ENCODE data around the gene SLC22A5.

Gene SLC22A5

DNA sequence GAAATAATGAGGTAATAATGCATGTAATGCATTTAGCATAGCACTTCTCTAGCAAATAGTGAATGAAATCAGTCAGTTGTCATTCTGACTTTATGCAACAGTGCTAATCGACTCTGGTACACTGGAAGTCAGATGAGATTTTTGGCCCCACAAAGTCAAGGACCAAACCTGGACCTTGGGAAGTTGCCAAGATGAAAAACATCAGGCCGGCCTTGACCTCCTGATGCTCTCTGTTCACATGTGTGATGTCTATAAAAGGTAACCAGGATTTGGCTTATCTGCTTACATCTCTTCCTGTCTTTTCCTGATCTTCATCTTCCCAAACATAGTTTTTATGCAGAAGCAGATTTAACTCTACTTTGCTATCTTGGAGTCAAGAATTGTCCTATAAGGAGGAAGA lies 39.5 kb downstream of the SLC22A5 start:
- in situ Hi-C loops (cut with MboI; ENCODE audit: low sequenced_read_pairs) = no loop called here

DNA sequence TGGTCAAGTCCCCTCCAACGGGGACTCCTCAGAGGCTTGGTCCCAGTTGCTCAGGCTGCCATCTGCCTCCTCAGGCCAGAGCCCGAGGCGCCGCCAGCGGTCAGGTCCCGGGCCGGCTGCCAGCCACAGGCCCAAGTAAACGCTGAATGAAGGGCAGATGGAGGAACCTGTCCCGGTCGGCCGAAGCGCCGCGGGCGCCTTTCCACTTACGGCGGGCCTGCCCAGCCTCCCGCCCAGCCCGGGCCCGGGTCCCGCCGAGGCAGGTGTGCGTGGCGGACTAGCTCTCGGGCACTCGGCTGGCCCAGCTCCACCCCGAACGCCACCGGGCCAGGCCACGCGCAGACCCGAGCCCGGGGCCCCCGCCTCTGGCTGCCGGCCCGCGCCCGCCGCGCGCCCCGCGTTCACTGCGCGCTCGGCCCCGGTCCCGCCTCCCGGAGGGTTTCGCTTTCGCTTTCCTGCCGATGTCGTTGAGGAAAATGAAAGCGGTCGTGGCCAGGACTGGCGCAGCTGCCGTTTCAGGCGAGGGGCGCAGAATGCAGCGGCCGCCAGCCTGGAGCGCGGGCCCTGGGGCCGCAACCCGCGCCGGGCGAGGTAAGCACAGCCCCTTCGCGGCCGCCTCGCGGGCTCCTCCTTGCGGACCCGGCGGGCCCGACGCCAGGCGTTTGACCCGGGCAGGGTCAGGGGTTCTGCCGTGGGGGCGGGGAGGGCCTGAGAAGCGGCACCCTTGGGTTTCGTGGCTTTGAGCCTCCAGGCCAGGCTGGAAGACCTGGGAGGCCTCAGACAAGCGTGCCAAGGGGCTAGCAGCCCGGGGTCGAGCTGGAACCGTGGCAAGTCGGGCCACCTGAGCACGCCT lies 41.2 kb downstream of the SLC22A5 start:
- in situ Hi-C loops (cut with MboI; ENCODE audit: low sequenced_read_pairs) = loop anchor here (10.0 kb wide), 1 partner anchor 64 kb away; no protein-coding TSS in a partner anchor

DNA sequence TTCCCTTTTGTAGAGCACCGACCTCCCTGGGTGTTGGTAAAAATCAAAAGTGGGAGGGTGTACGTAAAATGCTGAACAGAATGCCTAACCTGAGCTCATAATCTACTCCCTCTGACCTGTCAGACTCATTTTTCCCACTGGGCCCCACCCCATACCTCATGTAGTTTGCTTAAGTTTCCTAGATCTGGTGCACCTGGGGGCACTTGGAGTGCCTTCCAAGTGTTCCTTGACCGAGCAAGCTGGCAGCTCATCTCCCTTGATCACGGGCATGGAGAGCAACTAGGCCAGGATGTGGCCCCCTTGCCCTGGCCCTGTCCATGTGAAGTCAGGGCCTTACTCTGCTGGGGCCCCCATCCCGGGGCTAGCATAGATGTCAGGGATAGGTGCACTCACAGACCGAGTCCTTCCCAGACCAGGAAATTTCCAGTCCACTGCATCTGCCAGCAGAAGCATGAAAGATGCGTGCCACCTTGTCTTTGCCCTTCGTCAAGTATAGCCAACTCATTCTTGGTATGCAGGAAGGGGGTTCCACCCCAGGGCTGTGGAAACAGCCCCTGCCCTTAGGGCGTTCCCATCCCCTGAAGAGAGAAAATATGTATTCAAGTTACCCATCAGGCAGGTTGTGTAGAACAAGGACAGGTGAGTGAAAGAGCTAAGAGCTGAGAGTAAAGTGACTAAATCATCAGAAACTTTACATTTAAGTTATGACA lies 41.9 kb downstream of the SLC22A5 start:
- in situ Hi-C loops (cut with MboI; ENCODE audit: low sequenced_read_pairs) = loop anchor here (10.0 kb wide), 1 partner anchor 63 kb away; no protein-coding TSS in a partner anchor

DNA sequence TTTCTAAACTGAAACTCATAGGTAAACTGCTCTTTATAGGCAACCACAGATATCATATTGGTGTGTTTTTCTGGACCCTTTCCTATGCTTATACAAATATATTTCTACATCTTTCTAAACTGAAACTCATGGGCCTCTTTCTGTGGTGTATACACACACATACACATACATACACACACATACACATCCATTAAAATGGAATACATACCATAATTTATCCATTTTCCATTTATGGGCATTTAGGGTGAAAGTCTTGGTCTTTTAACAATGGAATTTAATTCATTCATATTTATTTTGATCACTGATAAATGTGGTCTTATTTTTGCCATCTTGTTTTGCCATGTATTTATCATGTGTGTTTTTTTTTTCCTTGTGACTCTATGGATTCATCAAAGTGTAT lies 44.1 kb downstream of the SLC22A5 start:
- in situ Hi-C loops (cut with MboI; ENCODE audit: low sequenced_read_pairs) = loop anchor here (10.0 kb wide), 1 partner anchor 61 kb away; no protein-coding TSS in a partner anchor

DNA sequence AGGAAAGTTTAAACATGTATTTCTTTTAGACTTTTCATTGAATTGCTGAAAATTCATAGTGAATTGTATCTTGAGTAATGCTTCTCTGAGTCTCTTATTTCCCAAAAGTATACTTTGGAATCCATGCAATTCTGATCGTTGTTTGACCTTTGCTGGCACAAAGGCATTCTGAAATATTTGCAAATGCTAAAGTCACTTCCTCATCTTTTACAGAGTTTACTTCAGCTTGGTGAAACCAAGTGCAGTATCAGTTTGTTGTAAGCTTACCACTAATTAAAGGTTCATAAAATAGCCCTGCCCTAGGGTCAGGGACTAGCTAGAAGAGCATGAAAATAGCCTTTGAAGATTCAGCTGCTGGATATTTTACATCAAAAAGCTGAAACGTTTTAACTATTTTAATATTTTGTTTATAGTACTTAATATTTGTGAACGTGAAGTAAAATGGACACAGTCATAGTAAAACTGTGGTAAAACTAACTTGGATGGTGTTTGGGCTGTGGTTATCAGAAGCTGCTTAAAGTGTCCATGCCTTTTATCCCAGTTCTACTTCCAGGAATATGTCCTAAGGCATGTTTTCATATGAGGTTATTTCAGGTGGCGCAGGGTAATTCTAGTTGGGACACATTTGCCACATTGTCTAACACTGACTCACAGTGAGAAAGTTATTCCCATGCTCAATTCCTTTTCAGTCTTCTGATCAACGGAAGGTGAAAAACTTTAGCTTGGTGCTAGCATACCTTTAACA lies 45.3 kb downstream of the SLC22A5 start:
- in situ Hi-C loops (cut with MboI; ENCODE audit: low sequenced_read_pairs) = loop anchor here (10.0 kb wide), 1 partner anchor 60 kb away; no protein-coding TSS in a partner anchor

DNA sequence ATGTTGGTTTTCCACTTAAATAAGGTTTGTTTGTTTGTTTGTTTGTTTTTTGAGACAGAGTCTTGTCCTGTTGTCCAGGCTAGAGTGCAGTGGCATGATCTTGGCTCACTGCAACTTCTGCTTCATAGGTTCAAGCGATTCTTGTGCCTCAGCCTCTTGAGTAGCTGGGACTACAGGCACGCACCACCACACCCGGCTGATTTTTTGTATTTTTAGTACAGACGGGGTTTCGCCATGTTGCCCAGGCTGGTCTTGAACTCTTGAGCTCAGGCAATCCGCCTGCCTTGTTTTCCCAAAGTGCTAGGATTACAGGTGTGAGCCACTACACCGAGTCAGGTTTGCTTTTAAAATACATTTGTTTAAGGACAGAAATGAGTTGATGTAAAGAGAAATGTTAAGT lies 46.0 kb downstream of the SLC22A5 start:
- in situ Hi-C loops (cut with MboI; ENCODE audit: low sequenced_read_pairs) = loop anchor here (10.0 kb wide), 1 partner anchor 59 kb away; no protein-coding TSS in a partner anchor

DNA sequence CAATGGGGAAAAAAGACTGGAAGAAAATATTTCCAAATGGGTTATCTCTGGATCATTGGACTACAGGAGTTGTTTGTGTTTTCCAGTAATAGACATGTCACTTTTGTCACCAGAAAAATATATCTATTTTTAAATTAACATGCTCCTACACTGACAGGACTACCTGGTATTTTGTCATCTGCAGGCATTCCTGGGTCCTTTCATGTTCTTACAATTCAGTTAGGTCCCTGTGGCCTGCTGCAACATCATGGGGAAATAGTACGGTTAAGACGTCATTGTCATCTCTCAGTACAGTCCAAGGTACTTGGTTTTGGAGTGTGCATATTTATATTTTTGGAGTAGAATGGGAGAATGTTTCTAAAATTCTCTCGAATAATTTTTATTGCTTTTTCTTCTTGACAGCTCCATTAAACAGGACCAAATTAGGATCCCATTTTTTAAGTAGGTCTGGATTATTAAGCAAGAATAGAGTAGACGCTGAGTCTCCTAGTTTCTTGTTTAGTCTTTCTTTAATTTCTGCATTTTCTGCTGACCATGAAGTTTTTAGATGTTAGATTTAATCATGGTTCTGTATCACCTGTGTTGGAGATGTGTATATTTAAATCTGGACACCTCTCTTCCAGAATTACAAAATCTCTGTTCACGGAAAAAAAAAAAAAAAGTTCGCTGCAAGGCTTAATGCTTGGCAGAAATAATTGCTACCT lies 46.9 kb downstream of the SLC22A5 start:
- in situ Hi-C loops (cut with MboI; ENCODE audit: low sequenced_read_pairs) = loop anchor here (10.0 kb wide), 1 partner anchor 58 kb away; no protein-coding TSS in a partner anchor

DNA sequence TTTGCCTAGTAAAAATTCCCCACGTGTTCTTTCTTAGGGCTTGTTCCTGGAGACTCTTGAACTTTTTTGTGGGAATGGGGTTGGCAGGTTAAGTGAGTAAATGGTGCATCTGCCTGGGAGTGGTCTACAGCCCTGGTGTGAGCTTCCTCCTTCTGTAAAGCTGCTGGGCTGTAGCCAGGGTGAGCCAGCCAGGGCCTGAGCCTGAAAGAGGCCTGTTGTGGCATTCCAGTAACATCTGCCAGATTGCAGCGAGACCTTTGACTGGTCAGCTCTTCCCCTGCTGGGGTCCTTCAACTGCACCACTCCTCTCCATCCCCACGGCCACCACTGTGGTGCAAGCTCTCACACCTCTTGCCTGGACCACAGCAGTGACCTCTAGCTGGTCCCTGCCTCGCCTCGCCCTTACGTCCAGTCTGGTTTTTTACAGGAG lies 47.5 kb downstream of the SLC22A5 start:
- in situ Hi-C loops (cut with MboI; ENCODE audit: low sequenced_read_pairs) = loop anchor here (10.0 kb wide), 1 partner anchor 58 kb away; no protein-coding TSS in a partner anchor

DNA sequence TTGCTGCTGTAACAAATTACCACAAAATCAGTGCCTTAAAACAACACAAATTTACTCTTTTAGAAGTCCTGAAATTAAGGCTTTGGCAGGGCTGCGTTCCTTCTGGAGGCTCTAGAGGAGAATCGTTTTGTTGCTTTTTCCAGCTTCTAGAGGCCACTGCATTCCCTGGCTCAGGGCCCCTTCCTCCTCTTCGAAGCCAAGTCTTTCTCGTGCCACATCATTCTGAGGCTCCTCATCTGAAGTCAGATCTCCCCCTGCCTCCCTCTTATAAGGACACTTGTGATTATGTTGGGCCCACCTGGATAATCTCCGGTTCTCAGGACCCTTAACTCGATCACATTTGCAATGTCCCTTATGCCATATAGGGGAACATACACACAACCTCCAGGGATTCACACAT lies 48.0 kb downstream of the SLC22A5 start:
- in situ Hi-C loops (cut with MboI; ENCODE audit: low sequenced_read_pairs) = loop anchor here (10.0 kb wide), 1 partner anchor 57 kb away; no protein-coding TSS in a partner anchor

DNA sequence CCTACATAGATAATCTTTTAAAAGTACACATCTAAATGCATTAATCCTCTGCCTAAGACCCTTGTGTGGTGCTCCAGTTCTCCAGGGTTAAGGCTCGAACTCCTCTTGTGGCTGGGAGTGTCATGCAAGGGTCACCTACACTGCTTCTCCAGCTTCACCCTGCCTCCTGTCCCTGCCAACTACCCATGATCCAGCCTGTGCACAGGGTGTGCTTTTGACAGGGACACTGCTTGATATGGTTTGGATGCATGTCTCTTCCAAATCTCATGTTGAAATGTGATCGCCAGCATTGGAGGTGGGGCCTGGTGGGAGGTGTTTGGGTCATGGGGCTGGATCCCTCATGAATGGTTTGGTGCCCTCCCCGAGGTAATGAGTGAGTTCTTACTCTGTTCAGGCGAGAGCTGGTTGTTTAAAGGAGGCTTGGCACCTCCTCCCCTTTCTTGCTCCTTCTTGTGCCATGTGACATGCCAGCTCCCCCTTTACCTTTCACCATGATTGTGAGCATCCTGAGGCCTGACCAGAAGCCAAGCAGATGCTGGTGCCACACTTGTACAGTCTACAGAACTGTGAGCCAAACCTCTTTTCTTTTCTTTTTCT lies 48.5 kb downstream of the SLC22A5 start:
- in situ Hi-C loops (cut with MboI; ENCODE audit: low sequenced_read_pairs) = loop anchor here (10.0 kb wide), 1 partner anchor 57 kb away; no protein-coding TSS in a partner anchor

DNA sequence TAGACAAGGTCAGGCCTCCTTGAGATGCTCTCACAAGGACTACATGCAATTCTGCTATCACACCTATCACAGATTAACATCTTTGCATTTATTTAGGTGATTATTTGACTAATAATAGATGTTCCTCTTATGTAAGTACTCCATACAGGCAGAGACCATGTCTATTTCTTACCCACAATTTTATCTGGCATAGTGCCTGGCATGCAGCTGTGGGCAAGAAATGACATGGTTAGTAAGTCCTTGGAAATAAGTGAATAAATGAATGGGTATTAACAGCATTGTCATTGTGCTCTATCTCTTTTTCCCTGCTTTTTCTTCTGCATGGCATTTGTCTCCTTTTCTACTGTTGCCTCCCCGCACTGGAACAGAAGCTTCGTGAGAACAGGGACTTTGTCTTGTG lies 49.4 kb downstream of the SLC22A5 start:
- in situ Hi-C loops (cut with MboI; ENCODE audit: low sequenced_read_pairs) = loop anchor here (10.0 kb wide), 1 partner anchor 56 kb away; no protein-coding TSS in a partner anchor

DNA sequence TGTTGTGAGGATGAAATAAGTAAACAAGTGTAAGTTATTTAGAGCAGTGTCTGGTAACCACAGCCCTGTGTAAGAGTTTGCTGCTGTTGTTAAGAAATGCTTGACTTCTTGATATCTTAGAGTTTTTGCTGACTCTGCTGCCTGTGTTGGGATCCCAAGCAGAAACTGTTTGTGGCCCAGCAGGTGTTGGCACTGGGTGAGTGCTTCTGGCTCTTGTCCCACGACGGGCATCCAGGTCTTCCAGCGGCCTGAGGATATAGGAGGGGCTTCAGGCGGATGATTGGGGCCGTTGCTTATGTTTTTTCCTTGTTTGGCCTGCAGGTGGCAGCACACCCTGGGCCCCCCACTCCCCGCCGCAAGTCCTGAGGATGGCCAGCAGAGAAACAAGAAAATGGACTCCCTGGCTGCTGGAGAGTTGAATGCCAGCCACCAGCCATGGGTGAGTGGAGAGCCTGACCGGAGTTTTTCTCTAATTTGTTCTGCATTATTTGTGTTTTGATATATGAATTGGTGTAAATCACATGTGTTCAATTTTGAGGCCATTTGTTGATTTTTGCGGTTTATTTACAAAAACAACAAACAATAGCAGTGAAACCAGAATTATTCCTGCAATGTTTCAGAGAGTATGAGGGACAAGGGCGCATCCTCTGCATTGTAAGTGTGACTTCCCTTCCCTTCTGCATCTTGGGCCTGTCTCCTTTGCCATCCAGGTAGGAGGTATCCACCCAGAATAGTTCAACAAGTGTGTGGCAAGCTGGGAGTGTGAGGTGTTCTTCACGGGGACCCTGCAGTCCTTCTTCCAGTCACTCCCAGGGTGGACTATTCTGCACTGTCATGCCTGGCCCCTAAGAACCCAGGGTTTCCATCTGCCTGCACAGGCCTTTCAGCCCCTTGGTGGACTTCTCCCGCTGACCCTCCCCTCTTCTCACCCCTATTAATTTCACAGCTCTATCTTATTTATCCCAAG lies 50.3 kb downstream of the SLC22A5 start:
- in situ Hi-C loops (cut with MboI; ENCODE audit: low sequenced_read_pairs) = loop anchor here (10.0 kb wide), 1 partner anchor 55 kb away; no protein-coding TSS in a partner anchor

DNA sequence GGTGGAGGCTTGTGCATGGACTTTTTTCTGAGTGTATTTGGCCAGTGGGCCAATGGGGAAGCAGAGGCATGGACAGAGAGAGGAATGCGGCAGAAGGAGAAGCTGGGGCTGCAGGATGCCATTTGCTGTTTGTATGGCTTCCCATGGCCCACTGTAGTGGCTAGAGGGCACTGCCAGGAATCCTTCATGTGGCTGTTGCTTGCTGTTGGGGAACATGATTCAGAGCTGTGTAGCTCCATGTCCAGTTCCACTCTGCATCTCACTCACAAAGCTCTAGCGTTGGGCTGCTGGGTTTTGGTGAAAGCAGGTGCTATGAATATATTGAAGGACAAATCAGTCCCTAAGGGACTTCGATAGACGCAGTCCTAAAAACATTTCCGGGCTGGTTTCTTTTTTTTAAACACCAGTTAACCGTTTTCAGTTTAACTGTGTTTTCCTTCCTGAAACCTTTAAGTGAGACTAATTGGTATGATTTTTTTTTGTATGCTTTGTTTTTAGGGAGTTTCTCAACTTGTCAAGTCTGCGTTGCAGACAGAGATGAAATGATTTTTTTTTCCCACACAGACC lies 51.3 kb downstream of the SLC22A5 start:
- in situ Hi-C loops (cut with MboI; ENCODE audit: low sequenced_read_pairs) = no loop called here

DNA sequence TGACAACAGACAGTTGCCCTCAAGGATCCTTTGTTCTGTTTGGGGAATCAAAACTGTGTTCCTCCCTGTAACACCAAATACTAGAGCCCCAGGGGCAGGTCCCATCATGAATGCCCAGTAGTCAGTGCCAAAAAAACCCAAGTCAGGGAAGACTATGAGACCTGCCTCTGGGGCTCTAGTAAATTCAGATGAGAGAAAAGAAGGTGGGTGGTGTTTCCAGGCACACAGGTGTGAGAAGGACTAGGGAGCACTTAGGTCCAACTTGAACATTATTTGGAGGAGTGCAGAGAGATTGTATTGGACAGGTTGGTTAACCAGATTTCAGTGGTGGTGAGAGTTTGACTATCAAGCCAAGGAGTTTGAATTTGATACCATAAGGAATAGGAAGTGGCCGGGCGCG lies 52.0 kb downstream of the SLC22A5 start:
- in situ Hi-C loops (cut with MboI; ENCODE audit: low sequenced_read_pairs) = no loop called here

DNA sequence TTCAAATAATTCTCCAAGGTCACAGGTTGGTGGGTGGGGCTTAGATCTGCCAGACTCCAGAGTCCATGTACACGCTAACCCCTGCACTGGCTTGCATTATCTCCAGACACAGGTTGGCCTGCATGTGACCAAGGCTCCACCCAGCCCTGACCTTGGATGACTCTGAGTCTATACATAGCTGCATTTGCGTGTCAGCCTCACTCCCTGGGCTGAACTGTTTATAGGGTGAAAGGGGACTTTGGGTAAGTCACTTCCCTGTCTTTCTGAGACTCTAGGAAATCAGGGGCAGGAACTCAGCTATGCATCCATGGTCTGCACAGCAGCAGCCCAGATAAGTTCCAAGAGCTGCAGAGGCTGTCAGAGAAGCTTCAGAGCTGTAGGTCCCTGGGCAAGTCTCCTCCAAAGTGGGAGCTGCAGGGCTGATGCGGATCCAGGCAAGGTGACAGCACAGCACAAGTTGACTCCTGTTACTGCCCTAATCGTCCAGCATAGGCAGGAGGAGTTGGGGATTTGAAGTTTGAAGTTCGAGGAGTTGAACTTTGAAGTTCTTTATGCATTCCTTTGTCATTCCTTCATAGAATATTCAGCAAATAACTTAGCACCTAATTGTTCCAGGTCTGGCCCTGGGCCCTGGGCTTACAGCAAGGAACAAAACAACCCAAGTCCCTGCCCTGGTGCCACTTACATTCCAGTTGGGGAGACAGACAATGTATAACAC lies 53.4 kb downstream of the SLC22A5 start:
- in situ Hi-C loops (cut with MboI; ENCODE audit: low sequenced_read_pairs) = no loop called here

DNA sequence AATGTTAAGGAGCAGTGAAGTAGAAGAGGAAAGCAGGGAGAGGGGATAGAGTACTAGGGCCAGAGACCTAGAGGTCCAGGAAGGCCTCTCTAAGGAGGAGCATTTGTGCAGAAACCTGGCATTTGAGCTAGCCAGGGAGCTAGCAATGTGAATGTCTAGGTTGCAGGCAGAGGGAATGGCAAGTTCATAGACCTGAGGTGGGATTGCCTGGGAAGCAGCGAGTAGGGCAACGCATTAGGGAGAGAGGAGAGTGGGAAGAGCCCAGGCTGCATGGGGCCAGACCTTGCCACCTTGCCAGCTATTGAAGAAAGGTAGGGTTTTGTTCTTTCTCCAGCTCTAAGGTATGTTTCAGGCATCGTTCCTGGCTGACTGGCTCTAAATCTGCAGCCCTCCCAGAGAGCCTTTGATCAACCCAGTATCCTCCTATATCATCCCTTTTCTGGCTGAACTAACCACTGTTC lies 54.0 kb downstream of the SLC22A5 start:
- in situ Hi-C loops (cut with MboI; ENCODE audit: low sequenced_read_pairs) = no loop called here

DNA sequence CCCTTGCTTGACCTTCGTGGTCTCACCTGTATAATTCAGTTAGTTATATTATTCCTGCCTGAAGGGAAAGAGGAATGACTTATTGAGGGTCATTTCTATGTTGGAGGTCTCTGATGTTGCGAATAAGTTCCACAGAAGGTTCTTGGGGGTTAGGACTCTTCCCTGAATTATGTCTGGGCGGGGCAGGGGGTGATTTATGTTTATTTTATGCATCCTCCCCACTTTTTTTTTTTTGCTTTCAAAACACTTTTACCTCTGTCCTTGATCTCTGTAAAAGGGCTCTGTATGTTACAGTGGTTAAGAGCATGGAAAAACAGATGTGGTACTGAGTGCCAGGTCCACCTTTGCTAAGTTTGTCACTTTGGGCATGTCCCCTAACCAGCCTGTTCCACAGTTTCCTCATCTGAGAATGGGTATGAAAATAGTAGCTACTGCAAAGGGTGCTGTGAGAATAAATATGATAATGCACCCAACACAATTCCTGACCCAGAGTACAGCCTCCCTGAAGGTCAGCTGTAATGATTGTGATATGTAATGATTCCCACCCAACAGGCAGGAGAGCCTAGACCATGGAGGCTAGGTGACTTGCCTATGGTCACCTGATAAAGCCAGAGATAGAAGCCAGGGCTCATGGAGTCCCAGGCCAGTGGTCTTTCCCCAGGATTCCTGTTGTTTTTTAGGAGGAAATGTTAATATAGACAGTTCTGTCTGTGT lies 54.8 kb downstream of the SLC22A5 start:
- in situ Hi-C loops (cut with MboI; ENCODE audit: low sequenced_read_pairs) = no loop called here

Measured in HL-60/S4 treated with retinoic acid at 250 ng/mL for 4 days and 3 days (cell line).